Erythroblast (primary cell): ENCODE measurements around the gene HOXA7.

Source experiments
- DNase-seq, 2 experiments: peaks; one replicate each; lab custom pipeline; 2025; lab: John Stamatoyannopoulos, UW
- GATA1 ChIP-seq: IDR thresholded peaks from 2 replicates; pipeline ENCODE4 v1.6.1; 2011; ENCODE audit warnings: low read depth, mild to moderate bottlenecking, control low read depth, low read length, moderate library complexity
- POLR2A ChIP-seq: IDR thresholded peaks from 2 replicates; pipeline ENCODE4 v1.6.1; 2011; ENCODE audit warnings: mild to moderate bottlenecking, low read length

HOXA7 gene

DNA sequence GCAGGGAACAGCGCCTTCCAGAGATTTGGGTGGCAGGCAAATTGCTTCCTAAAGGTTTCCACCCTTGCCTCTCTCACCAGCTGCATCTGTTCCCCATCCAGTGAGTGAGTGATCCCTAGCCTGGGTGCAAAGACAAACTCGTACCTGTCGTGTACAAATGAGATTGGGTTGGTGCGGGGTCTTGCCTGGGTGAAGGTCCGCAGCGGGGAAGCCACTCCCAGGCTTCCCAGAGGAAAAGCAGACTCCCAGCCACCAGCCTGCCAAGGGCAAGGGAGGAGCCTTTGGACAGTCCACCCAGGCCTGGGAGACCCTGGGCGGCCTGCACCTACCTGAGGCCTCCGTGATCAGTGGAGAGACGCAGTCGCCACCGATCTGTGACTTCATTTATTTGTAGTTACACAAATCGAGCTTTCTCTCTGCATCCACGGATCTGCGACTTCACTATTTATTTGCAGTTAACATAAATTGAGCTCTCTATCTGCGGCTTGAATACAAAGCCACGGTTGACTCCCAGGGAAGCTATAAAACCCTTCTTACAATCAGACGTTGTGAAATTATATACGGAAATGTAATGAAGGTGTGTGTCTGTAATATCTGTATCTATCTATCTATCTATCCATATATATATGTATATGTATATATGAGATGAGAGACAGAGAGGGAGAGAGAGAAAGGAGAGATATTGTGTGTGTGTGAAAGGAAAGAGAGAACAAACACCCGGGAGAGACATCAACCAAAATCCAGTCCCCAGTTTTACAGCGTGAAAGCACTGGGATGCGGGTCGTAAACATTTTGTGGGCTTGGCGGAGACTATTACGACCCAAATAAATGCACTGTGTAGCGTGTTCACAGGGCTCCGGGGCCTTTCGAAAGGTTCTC, 3.0 kb upstream of the HOXA7 start:
- TF ChIP-seq GATA1, result no peak
- TF ChIP-seq POLR2A, result no peak
- DNase-seq, result no peak

DNA sequence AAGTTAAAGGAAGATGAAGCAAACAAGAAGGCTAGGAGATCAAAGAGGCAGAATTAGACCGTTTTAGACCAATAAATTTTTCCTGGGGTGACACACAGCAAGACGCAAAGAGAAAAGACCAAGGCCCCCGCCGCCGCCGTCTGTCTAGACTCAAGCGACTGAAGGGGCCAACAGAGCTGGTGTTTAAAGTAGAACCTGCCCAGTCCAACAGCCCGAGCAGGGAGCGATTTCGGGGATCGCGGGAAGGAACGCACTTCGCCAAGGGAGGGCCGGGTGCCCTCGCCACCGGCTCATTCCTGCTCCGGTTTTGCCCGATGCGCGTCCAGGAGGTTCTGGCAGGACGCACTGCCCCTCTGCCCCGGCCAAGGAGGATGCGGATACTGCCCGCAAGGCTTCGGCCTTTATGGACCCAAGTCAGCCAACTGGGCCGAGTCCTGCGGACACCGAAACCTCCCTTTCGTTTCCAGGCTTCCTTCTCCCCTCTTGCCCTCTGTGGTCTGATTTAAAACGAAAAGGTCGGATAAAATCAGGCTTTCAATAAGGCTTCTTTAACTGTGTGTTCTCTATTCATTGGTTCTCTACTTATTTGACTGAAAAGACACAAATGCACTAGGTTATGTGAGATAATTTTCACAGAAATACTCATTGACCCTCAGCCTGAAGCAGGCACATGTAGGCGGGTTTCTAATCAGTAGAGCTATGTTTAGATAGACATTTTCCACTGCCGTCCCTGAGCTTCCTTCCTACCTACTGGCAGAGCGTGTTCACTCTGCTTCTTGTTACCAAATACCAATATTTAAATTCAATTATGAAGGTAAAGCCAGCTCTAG, 2.2 kb upstream of the HOXA7 start:
- TF ChIP-seq POLR2A, result no peak
- no peak for DNase-seq

DNA sequence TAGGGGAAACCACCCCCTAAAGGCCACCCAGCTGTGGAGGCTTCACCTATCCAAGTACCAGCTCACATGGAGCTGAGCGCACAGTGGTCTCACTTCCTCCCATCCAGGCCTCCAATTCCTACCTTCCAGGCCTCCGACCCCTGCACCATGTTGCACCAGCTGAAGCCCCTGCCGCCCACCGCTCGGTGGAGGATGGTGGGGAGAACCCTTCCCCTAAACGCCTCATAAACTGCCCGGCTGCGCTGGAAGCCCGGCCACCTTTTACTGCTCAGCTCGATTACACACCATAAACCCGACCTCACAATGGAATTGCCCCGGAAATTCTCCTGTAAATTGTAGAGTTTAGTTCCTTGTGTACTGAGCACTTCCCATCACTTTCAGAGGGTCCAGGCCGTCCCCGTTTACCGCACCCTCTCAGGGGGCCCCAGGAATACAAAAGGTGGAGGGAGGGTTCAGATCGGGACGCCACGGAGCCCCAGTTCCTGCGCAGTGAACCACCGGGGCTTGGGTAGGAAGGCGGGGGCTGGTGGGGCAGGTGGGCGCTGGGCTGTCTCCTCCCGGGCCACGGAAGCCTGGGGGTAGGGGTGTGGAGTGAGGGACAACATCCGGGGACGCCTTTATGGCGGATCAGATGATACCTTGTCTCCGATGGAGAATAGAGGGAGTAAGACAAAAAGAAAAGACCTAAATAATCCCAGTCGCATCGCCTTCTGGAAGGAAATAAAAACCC, 1.4 kb upstream of the HOXA7 start:
- TF ChIP-seq POLR2A (no peak), GATA1 (no peak)
- no peak for DNase-seq

DNA sequence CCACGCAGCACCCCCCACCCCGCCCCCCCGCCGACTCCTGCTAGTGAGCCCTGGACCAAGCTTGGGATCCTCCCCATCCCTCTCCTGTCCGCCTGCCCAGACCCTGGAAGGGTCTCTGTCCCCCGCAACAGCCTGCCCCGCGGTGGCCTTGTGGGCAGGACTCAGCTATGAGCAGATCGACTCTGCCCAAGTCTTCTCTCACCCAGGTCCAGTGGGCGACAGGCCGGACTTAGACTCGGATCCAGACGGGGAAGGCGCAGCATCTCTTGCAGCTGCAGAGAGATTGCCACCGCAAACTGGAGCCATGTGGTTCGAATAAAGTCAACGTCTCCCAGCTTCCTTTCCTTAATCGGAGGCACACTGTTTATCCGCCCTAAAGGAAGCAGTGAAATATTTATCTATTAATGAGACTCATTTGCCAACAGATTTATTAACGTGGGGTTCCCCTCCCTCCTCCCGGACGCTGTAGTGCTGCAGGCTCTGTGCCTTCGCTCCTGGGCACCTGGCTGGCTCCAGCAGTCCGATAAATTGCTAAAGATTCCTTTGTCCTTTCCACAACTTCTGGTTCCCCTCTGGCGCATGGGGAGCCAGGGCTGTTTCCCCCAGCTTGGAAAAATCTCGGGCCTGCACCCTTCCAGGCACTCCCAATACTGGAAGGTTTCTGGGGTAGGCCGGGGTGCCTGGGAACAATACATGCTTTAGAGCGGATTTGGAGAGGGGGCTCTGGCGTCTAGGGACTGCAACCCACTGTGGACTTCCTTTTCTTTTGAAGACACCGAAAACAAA, 634 bp upstream of the HOXA7 start:
- no peak for DNase-seq
- no peak for TF ChIP-seq POLR2A
- TF ChIP-seq GATA1, result no peak

DNA sequence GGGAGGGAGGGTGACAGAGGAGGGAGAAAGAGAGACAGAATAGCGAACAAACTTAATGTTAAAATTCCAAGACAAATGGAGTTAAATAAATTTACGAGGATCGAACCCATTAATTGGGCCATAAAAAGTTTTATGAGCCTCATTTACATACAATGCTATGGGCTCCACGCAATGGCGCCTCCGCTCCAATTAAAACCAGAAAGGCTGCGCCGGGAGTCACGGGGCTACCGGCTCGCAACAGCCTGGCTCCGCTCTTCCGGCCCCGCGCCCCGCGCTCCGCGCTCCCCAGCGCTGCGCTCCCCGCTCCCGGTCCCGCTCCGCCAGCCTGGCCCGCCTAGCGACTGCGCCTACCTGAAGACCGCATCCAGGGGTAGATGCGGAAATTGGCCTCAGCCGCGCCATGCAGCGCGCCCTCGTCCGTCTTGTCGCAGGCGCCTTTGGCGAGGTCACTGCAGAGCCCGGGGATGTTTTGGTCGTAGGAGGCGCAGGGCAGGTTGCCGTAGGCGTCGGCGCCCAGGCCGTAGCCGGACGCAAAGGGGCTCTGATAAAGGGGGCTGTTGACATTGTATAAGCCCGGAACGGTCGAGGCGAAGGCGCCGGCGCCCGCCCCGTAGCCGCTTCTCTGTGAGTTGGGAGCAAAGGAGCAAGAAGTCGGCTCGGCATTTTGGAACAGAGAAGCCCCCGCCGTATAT, 513 bp downstream of the HOXA7 start:
- TF ChIP-seq POLR2A (no peak), GATA1 (no peak)
- DNase-seq, result no peak

DNA sequence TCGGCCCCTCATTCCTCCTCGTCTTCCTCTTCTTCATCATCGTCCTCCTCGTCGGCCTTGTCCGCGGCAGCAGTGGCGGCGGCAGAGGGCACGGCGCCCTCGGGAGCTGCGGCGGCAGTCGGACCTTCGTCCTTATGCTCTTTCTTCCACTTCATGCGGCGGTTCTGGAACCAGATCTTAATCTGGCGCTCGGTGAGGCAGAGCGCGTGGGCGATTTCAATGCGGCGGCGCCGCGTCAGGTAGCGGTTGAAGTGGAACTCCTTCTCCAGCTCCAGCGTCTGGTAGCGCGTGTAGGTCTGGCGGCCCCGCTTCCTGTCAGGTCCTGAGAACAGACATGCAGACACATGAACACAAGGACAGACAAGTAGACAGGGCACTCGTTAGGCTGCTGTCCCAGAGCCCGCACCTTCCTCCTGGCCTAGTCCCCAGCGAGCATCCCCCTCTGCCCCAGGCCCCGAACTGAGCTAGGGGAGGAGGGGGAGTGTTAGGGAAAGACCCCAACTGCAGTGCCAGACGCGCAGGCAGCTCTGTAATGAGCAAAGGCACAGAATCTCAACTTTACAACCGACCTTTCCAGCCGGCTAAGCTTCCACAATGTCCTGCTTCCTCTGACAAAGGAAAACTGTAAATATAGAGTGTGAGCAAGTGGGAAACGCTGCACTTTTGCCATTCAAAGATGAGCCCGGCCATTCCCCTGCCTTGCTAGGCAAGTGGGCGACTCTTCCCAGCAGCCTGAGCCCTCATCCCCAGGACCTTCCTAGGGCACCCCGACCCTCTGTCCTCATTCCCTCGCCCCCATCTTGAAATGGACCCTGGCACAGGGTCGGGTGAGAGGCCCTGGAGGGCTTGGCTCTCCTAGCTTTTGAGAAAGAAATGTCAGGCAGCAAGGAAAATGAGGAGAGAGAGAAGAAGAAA, 1.3 kb downstream of the HOXA7 start:
- TF ChIP-seq POLR2A (no peak), GATA1 (no peak)
- DNase-seq, result no peak

DNA sequence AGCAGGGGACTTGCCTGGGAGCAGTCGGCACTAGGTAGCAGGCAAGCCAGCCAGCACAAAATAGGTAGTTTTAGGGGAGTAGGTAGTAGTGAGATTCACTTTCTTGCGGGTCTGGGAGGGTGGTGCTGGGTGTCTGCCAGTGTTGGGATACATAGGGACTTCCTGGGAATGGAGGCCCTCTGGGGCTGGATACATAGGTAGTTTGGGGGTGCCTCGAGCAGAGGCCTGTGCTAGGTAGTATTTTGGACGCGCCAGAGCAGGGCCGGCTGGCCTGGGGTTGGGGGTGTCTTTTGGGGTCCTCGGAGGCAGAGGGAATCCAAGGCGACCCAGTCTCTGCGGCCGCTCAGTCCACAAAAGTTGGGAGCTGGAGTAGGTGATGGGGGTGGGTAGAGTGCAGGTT, 2.1 kb downstream of the HOXA7 start:
- DNase-seq, result no peak
- no peak for TF ChIP-seq POLR2A
- TF ChIP-seq GATA1, result no peak

DNA sequence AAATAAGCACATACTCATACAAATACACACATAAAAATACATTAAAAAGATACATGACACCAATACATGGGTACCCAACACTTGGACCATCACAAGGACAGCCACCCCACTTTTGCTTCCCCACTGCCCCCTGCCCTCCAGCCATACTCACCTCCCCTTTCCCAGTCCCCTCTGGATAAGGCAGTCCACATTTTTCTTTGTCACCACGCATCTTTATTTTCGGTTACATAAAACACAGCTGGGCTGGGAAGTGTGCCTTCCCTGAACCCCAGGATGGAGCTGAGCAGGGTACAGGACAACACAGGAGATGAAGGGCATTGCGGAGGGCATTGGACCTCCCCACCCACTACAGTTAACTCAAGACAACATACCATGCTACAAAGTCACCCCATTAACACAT, 2.9 kb downstream of the HOXA7 start:
- no peak for DNase-seq
- TF ChIP-seq GATA1 (no peak), POLR2A (no peak)

DNA sequence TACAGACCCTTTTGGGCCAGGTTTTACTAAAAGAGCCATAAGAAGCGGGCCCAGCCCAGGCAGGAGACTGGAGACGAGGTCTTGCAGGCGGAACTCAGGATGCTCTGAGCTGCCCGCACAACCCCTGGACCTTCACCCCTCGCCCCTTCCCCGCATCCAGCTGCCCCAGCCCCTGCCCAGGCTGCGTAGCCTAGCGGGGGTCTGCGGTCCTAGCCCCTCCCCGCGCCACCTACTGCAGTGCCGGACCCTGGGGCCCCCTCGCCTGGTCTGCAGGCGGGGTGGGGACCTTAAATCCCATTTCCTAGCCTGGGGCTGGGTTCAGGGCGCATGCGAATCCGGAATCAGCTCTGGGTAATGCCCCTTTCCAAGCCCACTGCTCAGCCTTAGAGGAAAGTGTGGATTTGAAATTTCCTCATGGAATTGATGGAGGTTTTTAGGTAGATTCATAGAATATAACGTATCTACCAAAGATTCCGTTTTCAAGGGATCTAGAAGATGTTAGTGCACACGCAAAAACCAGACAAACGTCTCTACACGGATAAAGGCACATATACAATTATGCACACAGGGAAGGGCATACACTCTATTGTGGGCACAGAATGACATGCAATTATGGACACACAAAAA, 3.5 kb downstream of the HOXA7 start:
- DNase-seq, result no peak
- TF ChIP-seq GATA1, result no peak

DNA sequence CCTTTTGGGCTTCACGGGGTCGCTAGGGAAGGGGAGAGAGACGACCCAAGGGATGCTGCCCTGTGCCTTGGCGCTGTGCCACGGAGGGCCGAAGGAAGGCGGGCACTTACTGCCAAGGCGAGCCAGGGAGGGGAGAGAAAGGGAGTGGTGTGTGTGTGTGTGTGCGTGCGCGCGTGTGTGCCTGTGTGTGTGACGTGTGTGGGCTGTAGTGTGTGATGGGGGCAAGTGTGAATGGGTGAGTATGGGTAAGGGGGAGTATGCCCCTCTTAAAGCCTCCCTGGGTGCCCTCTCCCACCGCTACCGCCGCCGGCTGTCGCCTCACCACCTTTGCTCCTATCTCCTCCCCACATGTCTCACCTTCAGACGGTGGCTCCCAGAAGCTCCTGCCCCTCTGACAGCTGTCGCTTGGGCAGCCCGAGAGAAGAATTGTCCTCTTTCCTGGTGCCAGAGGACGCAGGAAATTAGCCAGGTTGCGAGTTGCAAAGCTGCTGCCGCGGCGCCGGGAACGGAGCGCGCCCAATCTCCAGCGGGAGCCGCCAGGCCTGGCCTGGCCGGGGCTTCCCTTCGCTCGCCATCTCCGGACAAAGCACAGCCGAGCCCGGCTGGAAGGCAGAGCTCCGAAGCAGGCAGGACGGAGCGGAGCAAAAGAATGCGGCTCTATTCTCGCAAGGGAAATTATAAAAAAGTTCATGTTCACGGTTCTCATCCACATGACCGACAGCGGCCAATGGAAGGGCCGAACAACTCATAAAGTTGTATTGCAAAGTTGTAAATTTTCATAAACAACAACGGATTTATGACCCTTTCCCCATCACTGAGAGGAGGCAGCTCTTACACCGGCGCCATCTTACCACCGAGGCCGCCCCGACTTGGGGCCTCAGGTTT, 4.3 kb downstream of the HOXA7 start, which contains the start of gene HOXA3:
TSS of gene HOXA3 (minus strand) at position 653 of the 885 bp plus-strand sequence. CDS start 41,943 bp downstream, outside the sequence.
- no peak for TF ChIP-seq POLR2A
- TF ChIP-seq GATA1, result no peak
- DNase-seq, result no peak
